Stimulated activated CD4-positive, alpha-beta T cell treated with anti-CD3 and anti-CD28 coated beads, Interleukin-1b, Interleukin-23, amount 100 ng/mL, for 1 hour (primary cell): Measurements from ENCODE around the gene LGALS3.
A peak's percentile ranks its signal among the peaks of the same experiment; 100 is the strongest.

Experiments used
- DNase-seq, 2 donors: peaks; one replicate each; pipeline ENCODE4 v3.0.0-alpha.2; 2020; ENCODE audit warnings: low read depth in 2 of 2

Gene LGALS3

DNA sequence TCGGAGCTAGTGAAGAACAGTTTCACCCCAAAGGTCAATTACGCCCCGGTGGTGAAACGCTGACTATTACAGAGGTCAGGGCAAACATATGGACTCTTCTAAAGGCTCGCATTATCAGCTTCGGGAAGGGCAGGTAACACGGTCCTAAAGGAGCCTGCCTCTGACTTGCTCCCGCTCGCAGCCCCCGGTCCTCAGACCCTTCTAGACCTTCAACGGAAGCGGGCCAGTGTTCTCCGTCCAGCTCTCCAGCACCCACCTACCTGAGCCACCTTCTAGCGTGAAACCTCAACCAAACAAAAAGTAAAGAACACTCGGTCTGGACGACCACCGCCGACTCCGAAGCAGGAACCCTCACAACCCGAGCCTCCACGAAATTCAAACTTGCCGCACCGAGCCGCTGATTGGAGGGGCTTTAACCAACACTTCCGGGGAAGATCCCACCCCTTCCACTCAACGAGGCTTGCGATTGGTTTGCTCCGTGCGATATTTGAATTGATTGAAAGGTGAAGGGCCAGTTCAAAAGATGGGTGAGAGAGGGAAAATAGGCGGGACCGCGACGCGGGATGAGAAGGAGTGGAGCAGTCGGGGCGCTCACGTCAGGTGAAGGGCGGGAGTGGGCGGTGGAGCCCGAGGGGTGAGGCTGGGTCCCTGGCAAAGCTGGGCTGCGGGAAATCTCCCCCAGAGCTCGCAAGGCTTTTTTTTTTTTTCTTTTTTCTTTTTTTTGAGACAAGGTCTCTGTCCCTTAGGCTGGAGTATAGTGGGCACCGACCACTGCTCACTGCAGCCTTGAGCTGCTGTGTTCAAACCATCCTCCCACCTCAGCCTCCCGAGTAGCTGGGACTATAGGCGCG, 62.4 kb downstream of the LGALS3 start, which contains the start of gene DLGAP5:
TSS of gene DLGAP5 (minus strand) at position 383 of the 851 bp plus-strand sequence. CDS start 2,406 bp downstream, outside the sequence.
- peak; percentile 68 to 70 for DNase-seq

DNA sequence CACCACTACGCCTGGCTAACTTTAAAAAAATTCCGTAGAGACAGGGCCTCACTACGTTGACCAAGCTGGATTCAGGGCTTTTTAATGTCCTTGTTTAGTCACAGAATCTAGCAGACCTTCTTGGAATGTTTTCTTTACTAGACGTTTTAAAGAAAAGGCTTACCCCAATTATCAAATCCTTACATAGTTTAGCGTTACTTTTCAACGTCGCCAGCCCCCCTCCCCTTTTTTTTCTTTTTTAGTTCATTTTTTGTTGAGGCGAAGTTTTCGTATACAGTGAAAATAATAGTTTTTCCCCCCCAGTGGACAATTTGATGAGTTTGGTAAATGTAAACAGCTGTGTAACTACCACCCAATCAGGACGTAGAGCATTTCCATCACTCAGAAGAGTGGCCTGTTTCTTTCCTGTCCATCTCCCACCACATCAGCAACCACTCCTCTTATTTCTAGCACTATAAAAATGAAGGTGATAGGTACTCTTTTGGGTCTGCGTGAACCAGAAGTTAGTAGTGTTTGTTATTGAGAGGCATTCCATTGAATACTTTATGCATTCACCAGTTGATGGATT, 63.1 kb downstream of the LGALS3 start:
- no peak for DNase-seq

DNA sequence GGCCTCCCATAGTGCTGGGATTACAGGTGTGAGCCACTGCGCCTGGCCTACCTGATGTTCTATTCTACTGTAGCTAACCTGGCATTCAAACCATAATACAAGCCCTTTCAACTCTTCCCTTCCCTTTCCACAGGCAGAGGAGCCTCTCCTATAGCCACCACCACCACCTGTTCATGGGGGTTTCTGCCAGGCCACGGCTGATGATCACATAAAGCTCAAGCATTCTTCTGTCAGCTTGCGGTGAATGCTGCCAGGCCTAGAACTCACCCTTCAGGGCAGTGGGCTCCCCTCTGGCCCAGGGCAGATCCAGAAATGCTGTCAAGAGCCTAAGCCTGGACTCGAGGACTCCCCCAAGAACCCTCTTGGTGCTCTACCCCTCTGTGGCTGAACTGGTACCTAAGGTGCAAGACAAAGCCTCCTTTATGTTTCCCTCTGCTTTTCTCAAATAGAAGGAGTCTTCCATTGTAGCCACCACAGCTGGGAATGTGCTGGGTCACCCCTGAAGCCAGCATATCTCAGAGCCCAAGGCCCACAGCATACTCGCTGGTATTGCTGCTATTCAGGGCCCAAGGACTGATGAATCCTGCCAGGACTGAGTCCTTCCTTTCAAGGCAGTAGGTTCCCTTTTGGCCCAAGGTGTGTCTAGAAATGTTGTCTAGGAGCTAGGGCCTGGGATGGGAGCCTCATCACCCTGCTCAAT, 65.8 kb downstream of the LGALS3 start:
- no peak for DNase-seq
